HepG2 (cell line): ENCODE results near the gene MRPS7. TPM values are rescaled to one million over a fixed set of nuclear protein-coding genes. Genes with fewer than 3 reads are reported as not detected.

Experiments used
- ATAC-seq: fragments of 200-7000 bp; cut with Tn5 transposase; 3 replicates; pipeline ENCODE4 v1.9.1; 2020; ENCODE audit warnings: mild to moderate bottlenecking, moderate library complexity
- BruUV-seq: library from RNA; stranded (reverse); fragments of 400-500 nt; replicated peaks from 2 replicates; lab custom pipeline; 2021; lab: Mats Ljungman, UMichigan
- CTCF ChIA-PET: fragments of 300-600 bp; formaldehyde crosslinking; extraction: SDS; loops from one replicate; lab custom pipeline; 2021; ENCODE audit warnings: low total read pairs, inconsistent platforms, low intra/inter-chr PET ratio; lab: Yijun Ruan, JAX
- POLR2A ChIA-PET: fragments of 350-600 bp; sonication (Branson Sonifier 250); formaldehyde crosslinking; loops from one replicate; lab custom pipeline; 2020; ENCODE audit warnings: antibody characterized with exemption, inconsistent platforms; lab: Yijun Ruan, JAX
- DNase-seq: peaks from one replicate; pipeline ENCODE4 v3.0.0-alpha.2; 2015; ENCODE audit warnings: low spot score
- FAIRE-seq: peaks from 3 replicates; lab custom pipeline; 2011; peaks lifted over from hg19 to GRCh38; lab: Jason Lieb, UNC
- H2AFZ ChIP-seq: one replicate; pipeline ENCODE4 v1.6.1; 2011; ENCODE audit warnings: low read length, inconsistent platforms
- H3K27ac ChIP-seq: fragments of 300-600 bp; 3 replicates; pipeline ENCODE4 v1.8.0; 2011; ENCODE audit warnings: mixed run types, mild to moderate bottlenecking, mixed read lengths, low read length, inconsistent platforms; ENCODE audit not compliant: insufficient read depth; ENCODE audit errors: extremely low read length
- H3K27me3 ChIP-seq, 2 experiments: fragments of 200-600 bp in 1 of 2; 2 replicates in 1 of 2; 3 replicates in 1 of 2; pipeline versions ENCODE4 v1.6.0 to v1.8.0; 2011; ENCODE audit warnings: low read length in 2 of 2, mild to moderate bottlenecking in 2 of 2, moderate library complexity in 2 of 2, inconsistent platforms in 1 of 2; ENCODE audit not compliant: insufficient read depth in 2 of 2, control insufficient read depth in 1 of 2
- H3K36me3 ChIP-seq, 2 experiments: fragments of 200-600 bp in 1 of 2; replicated peaks in 1 of 2; 2 replicates in 1 of 2; 3 replicates in 1 of 2; pipeline versions ENCODE4 v1.5.1 to v1.8.0; 2011; ENCODE audit warnings: low read length in 2 of 2, inconsistent platforms in 1 of 2; ENCODE audit not compliant: insufficient read depth in 2 of 2, control insufficient read depth in 1 of 2
- H3K4me1 ChIP-seq: 2 replicates; pipeline ENCODE4 v1.5.1; 2012; ENCODE audit warnings: low read length, inconsistent platforms; ENCODE audit not compliant: insufficient read depth
- H3K4me2 ChIP-seq: 2 replicates; pipeline ENCODE4 v1.6.0; 2011; ENCODE audit warnings: low read depth, low read length, inconsistent platforms
- H3K4me3 ChIP-seq, 3 experiments: fragments of 200-600 bp in 1 of 3; sonication (generic), shearing (Covaris generic) in 1 of 3; replicated peaks in 1 of 3; 2 replicates each; pipeline ENCODE4 v1.5.1; 2011 to 2016; ENCODE audit warnings: low read length in 3 of 3, inconsistent platforms in 2 of 3, low read depth in 2 of 3, mild to moderate bottlenecking in 2 of 3, control low read depth in 1 of 3, mixed read lengths in 1 of 3; ENCODE audit not compliant: insufficient read depth in 1 of 3
- H3K79me2 ChIP-seq: one replicate; pipeline ENCODE4 v1.6.1; 2011; ENCODE audit warnings: low read length, inconsistent platforms; ENCODE audit not compliant: insufficient read depth
- H3K9ac ChIP-seq: 2 replicates; pipeline ENCODE4 v1.6.0; 2011; ENCODE audit warnings: mild to moderate bottlenecking, low read depth, low read length, inconsistent platforms; ENCODE audit not compliant: insufficient read depth
- H3K9me3 ChIP-seq: 2 replicates; pipeline ENCODE4 v1.5.1; 2012; ENCODE audit warnings: mild to moderate bottlenecking, low read length
- H4K20me1 ChIP-seq: 2 replicates; pipeline ENCODE4 v1.6.0; 2011; ENCODE audit warnings: inconsistent platforms, mild to moderate bottlenecking, low read length, moderate library complexity; ENCODE audit not compliant: insufficient read depth
- AGO2 ChIP-seq: fragments of 200-400 bp; formaldehyde crosslinking; optimal IDR thresholded peaks from 2 replicates; pipeline ENCODE3; 2017; ENCODE audit warnings: mild to moderate bottlenecking, low read depth, low read length, moderate library complexity
- HES4 ChIP-seq: sonication (generic); formaldehyde crosslinking; IDR thresholded peaks from 2 replicates; pipeline ENCODE4 v1.9.0; 2021; ENCODE audit warnings: mild to moderate bottlenecking, missing genetic modification reagents, borderline replicate concordance
- KLF11 ChIP-seq: IDR thresholded peaks from 2 replicates; pipeline ENCODE4 v1.6.1; 2016; ENCODE audit warnings: missing compliant biosample characterization
- PHF8 ChIP-seq: sonication (generic); formaldehyde crosslinking; IDR thresholded peaks from 2 replicates; pipeline ENCODE4 v1.5.0; 2020; ENCODE audit warnings: missing genetic modification reagents
- ZBTB25 ChIP-seq: IDR thresholded peaks from 2 replicates; pipeline ENCODE4 v1.6.1; 2018; ENCODE audit warnings: missing genetic modification reagents
- ZNF614 ChIP-seq: IDR thresholded peaks from 2 replicates; pipeline ENCODE4 v1.6.1; 2018; ENCODE audit warnings: missing biosample characterization, missing genetic modification reagents, inconsistent platforms, borderline replicate concordance
- ZSCAN29 ChIP-seq: sonication (generic); formaldehyde crosslinking; conservative IDR thresholded peaks from 2 replicates; pipeline ENCODE4 v1.4.0; 2020; ENCODE audit warnings: mild to moderate bottlenecking, missing genetic modification reagents
- WGBS: methylation state at CpG from one replicate; pipeline ENCODE4 v1.1.6; 2017; ENCODE audit warnings: low lambda C conversion rate; 5-methylcytosine and 5-hydroxymethylcytosine counted together
- in situ Hi-C: cut with HindIII; loops from 2 replicates; pipeline ENCODE4 v1.10.0; 2017; ENCODE audit warnings: low pct_unique_long_range_greater_than_20kb; ENCODE audit not compliant: extremely low pct_ligation_motif_present
- intact Hi-C: fragments of 100-400 bp; cut with micrococcal nuclease; formaldehyde crosslinking; loops from one replicate; pipeline ENCODE4 v1.10.0; 2022; ENCODE audit not compliant: unreplicated experiment
- polyA plus RNA-seq, 8 experiments: library from polyadenylated mRNA; depleted of rRNA in 3 of 8; stranded (reverse) in 7 of 8; unstranded in 1 of 8; fragments of >200 nt; fragmentation: Illumina TruSeq in 4 of 8; extraction: Trizol in 4 of 8; gene quantifications; 2 replicates each; pipeline versions ENCODE4 v1.2.1 to v1.2.3, GENCODE V29; 2011 to 2016; ENCODE audit warnings: low read depth in 4 of 8, missing spikeins in 1 of 8, mixed read lengths in 1 of 8; ENCODE audit not compliant: insufficient read depth in 1 of 8
- total RNA-seq, 5 experiments: library from RNA; depleted of rRNA; stranded (reverse); fragments of >200 nt; fragmentation: Illumina TruSeq; extraction: Trizol; gene quantifications; 2 replicates each; pipeline ENCODE4 v1.2.3, GENCODE V29; 2016; ENCODE audit warnings: low read depth in 1 of 5
- TF ChIP-seq, protein P1 (sequence below): sonication (generic); formaldehyde crosslinking; IDR thresholded peaks from 2 replicates; pipeline ENCODE4 v1.5.1; 2020; ENCODE audit warnings: missing genetic modification reagents, mild to moderate bottlenecking, borderline replicate concordance

The MRPS7 gene
- total and polyA plus RNA-seq, 2 of the 13 experiments (the other 11 are each of a cell fraction or from before 2014, with no cell fraction given): 97.0 to 162 TPM

GRCh38 chr17:75219815-75220214 lies 41.9 kb upstream of the MRPS7 start:
- Histone ChIP-seq H4K20me1 (no peaks in the 10 kb centered on the region), H3K4me1 (no peaks in the 10 kb centered on the region), H3K4me2 (no peak overlapping the region), H3K4me3 (no peak overlapping the region), H3K36me3 (peaks cover 18 to 64% of the 10 kb centered on the region in 2 experiments), H2AFZ (no peak overlapping the region), H3K9me3 (no peaks in the 10 kb centered on the region), H3K79me2 (no peaks in the 10 kb centered on the region), H3K27ac (no peak overlapping the region), H3K27me3 (no peaks in the 10 kb centered on the region), H3K9ac (no peak overlapping the region)
- FAIRE-seq (no peak), DNase-seq (no peak), ATAC-seq (no peak; the same call in 1 of the 3 replicates)
- ChIA-PET POLR2A (interaction anchor here (0.8 kb wide), 2 partner anchors 20 to 70 kb away, joined by 3 read pairs; partner anchors contain the start of gene SLC25A19), CTCF (no interaction called here)
- intact Hi-C loops: no loop called here
- TF ChIP-seq KLF11 (CRISPR knock-in tag): no peak
- no peak for TF ChIP-seq ZBTB25
- TF ChIP-seq ZSCAN29 (CRISPR knock-in tag): no peak
- TF ChIP-seq PHF8 (CRISPR knock-in tag): no peak
- no peak for TF ChIP-seq ZNF614 (CRISPR knock-in tag)
- no peak for TF ChIP-seq HES4
- in situ Hi-C loops: no loop called here
- BruUV-seq: no TSS peak
- 95% methylated on average over 3 of the region's 3 CpGs for WGBS

GRCh38 chr17:75225016-75225415 lies 36.7 kb upstream of the MRPS7 start:
- POLR2A ChIA-PET: no interaction called here
- Histone ChIP-seq H3K79me2 (no peaks in the 10 kb centered on the region), H3K9ac (no peak overlapping the region), H3K4me3 (no peak overlapping the region), H3K27me3 (no peaks in the 10 kb centered on the region), H3K4me2 (no peak overlapping the region), H2AFZ (no peak overlapping the region), H4K20me1 (no peaks in the 10 kb centered on the region), H3K27ac (no peak overlapping the region), H3K9me3 (no peaks in the 10 kb centered on the region), H3K36me3 (peaks cover 39 to 63% of the 10 kb centered on the region in 2 experiments), H3K4me1 (no peaks in the 10 kb centered on the region)
- WGBS: 88% methylated on average over 14 of the region's 14 CpGs
- no TSS peak for BruUV-seq
- DNase-seq (no peak), FAIRE-seq (no peak), ATAC-seq (no peak)
- CTCF ChIA-PET: no interaction called here
- intact Hi-C loops (no loop called here), in situ Hi-C loops (no loop called here)
- peak; percentile 28 for TF ChIP-seq AGO2
- TF ChIP-seq, protein P1, sequence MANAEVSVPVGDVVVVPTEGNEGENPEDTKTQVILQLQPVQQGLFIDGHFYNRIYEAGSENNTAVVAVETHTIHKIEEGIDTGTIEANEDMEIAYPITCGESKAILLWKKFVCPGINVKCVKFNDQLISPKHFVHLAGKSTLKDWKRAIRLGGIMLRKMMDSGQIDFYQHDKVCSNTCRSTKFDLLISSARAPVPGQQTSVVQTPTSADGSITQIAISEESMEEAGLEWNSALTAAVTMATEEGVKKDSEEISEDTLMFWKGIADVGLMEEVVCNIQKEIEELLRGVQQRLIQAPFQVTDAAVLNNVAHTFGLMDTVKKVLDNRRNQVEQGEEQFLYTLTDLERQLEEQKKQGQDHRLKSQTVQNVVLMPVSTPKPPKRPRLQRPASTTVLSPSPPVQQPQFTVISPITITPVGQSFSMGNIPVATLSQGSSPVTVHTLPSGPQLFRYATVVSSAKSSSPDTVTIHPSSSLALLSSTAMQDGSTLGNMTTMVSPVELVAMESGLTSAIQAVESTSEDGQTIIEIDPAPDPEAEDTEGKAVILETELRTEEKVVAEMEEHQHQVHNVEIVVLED (CRISPR knock-in tag): no peak
